Measurements from ENCODE around the gene HINT2. TPM values are rescaled to one million over a fixed set of nuclear protein-coding genes. Genes with fewer than 3 reads are reported as not detected.

HINT2 gene
- total RNA-seq, 1 experiment from 2014 or later: 69.7 TPM

GRCh38 chr9:35792024-35792813, 22.6 kb downstream of the HINT2 start:
- H3K27me3 ChIP-seq (ENCODE audit: low read length): no peaks in the 10 kb centered on the region
- no peak overlapping the region for H3K4me2 ChIP-seq (ENCODE audit: low read length)
- ChIA-PET POLR2A (ENCODE audit: unreplicated experiment) (no interaction called here), CTCF (interaction anchor here (0.5 to 0.6 kb wide), 2 partner anchors 33 to 59 kb away, joined by 4 to 8 read pairs; no protein-coding TSS in a partner anchor)
- H3K4me3 ChIP-seq (ENCODE audit: low read length): no peak overlapping the region
- H3K36me3 ChIP-seq (ENCODE audit: low read depth, low read length): no peaks in the 10 kb centered on the region
- intact Hi-C loops (cut with micrococcal nuclease): loop anchor here (10.0 kb wide), 1 partner anchor 137 kb away; the partner anchor contains the start of genes CCDC107, RMRP and SIT1
- TF ChIP-seq EZH2 (IDR thresholded peaks at IDR 0.05; ENCODE audit: low read length, unreplicated experiment): no peak
- no peak for TF ChIP-seq CTCF (conservative IDR thresholded peaks at IDR 0.05; ENCODE audit: low read depth, low read length)
- TF ChIP-seq EZH2phosphoT487 (IDR thresholded peaks at IDR 0.05; ENCODE audit: borderline replicate concordance, low read length): no peak
- no peak overlapping the region for H2AFZ ChIP-seq (ENCODE audit: low read length)
- no peaks in the 10 kb centered on the region for H3K9me3 ChIP-seq (ENCODE audit: low read length)
- ATAC-seq (no peak), DNase-seq (no peak)
- H3K27ac ChIP-seq (ENCODE audit: low read length): no peak overlapping the region
- no peak overlapping the region for H3K9ac ChIP-seq (ENCODE audit: low read length)
- BruUV-seq (replicated peaks): no TSS peak
- no peaks in the 10 kb centered on the region for H3F3A ChIP-seq (ENCODE audit: low read length, unreplicated experiment)
- no peaks in the 10 kb centered on the region for H3K79me2 ChIP-seq (ENCODE audit: low read length)
- H3K9me2 ChIP-seq (replicated peaks; ENCODE audit: low read length): no peaks in the 10 kb centered on the region
- no peaks in the 10 kb centered on the region for H4K20me1 ChIP-seq (ENCODE audit: low read length)
- H3K4me1 ChIP-seq (ENCODE audit: insufficient read depth, low read length): peaks cover 26% of the 10 kb centered on the region

GRCh38 chr9:35791297-35791921, 23.4 kb downstream of the HINT2 start, which contains the start of gene NPR2:
Gene NPR2, plus strand, starts transcription at chr9:35791591. Its CDS starts 818 bp downstream, at chr9:35792409.
- intact Hi-C loops (cut with micrococcal nuclease): loop anchor here (10.0 kb wide), 1 partner anchor 137 kb away; the partner anchor contains the start of genes CCDC107, RMRP and SIT1
- H3K4me2 ChIP-seq (ENCODE audit: low read length): no peak within 1 kb of the TSS
- no peak within 1 kb of the TSS for H3K4me3 ChIP-seq (ENCODE audit: low read length)
- H3K27me3 ChIP-seq (ENCODE audit: low read length): no peaks in the 10 kb centered on the region
- CTCF ChIA-PET: interaction anchor here (0.5 to 0.6 kb wide), 2 partner anchors 33 to 60 kb away, joined by 4 to 8 read pairs; no protein-coding TSS in a partner anchor
- H3K4me1 ChIP-seq (ENCODE audit: insufficient read depth, low read length): peaks cover 24% of the 10 kb centered on the region
- H3K79me2 ChIP-seq (ENCODE audit: low read length): no peaks in the 10 kb centered on the region
- no peaks in the 10 kb centered on the region for H4K20me1 ChIP-seq (ENCODE audit: low read length)
- H3K36me3 ChIP-seq (ENCODE audit: low read depth, low read length): no peaks in the 10 kb centered on the region
- H3K27ac ChIP-seq (ENCODE audit: low read length): no peak within 1 kb of the TSS
- DNase-seq (no peak), ATAC-seq (no peak)
- H3K9me3 ChIP-seq (ENCODE audit: low read length): no peaks in the 10 kb centered on the region
- no peak within 1 kb of the TSS for H3K9ac ChIP-seq (ENCODE audit: low read length)
- BruUV-seq (replicated peaks): no TSS peak
- no peaks in the 10 kb centered on the region for H3F3A ChIP-seq (ENCODE audit: low read length, unreplicated experiment)
- H3K9me2 ChIP-seq (replicated peaks; ENCODE audit: low read length): no peaks in the 10 kb centered on the region
- H2AFZ ChIP-seq (ENCODE audit: low read length): no peak within 1 kb of the TSS
- POLR2A ChIA-PET (ENCODE audit: unreplicated experiment): no interaction called here
- TF ChIP-seq CTCF (conservative IDR thresholded peaks at IDR 0.05; ENCODE audit: low read depth, low read length) (no peak), EZH2 (IDR thresholded peaks at IDR 0.05; ENCODE audit: low read length, unreplicated experiment) (no peak), EZH2phosphoT487 (IDR thresholded peaks at IDR 0.05; ENCODE audit: borderline replicate concordance, low read length) (no peak)
